HG03354 (cell line): ENCODE measurements around the gene IZUMO1.

Experiments used
- ATAC-seq: cut with Tn5 transposase; IDR thresholded peaks from one replicate; pipeline ENCODE4 v1.9.1; 2021; ENCODE audit warnings: mild to moderate bottlenecking; ENCODE audit not compliant: unreplicated experiment, poor library complexity, severe bottlenecking

IZUMO1 gene

GRCh38 chr19:48760504-48761205, 13.9 kb upstream of the IZUMO1 start:
- ATAC-seq: no peak

- no peak for ATAC-seq
Measured at GRCh38 chr19:48757741-48758144, 11.0 kb upstream of the IZUMO1 start.

GRCh38 chr19:48757089-48757675, 10.5 kb upstream of the IZUMO1 start:
- no peak for ATAC-seq

DNA sequence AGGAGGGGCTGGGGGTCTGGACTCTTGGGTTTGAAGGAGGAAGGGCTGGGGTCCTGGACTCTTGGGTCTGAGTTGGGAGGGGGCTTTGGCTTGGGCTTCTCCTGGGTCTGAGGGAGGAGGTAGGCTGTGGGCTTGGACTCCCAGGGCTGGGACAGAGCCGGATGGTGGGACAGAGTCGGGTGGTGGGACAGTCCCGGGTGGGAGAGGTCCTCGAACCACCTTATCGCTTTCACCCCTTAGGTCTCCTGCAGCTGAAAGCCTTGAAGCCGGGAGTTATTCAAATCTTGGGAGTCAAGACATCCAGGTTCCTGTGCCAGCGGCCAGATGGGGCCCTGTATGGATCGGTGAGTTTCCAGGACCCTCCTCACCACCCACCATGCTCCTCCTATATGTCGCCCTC, 10.0 kb upstream of the IZUMO1 start:
- ATAC-seq: no peak

DNA sequence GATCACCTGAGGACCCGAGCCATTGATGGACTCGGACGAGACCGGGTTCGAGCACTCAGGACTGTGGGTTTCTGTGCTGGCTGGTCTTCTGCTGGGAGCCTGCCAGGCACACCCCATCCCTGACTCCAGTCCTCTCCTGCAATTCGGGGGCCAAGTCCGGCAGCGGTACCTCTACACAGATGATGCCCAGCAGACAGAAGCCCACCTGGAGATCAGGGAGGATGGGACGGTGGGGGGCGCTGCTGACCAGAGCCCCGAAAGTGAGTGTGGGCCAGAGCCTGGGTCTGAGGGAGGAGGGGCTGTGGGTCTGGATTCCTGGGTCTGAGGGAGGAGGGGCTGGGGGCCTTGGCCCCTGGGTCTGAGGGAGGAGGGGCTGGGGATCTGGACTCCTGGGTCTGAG, 9.5 kb upstream of the IZUMO1 start:
- ATAC-seq: no peak

GRCh38 chr19:48755787-48756186, 9.1 kb upstream of the IZUMO1 start:
- ATAC-seq: no peak

GRCh38 chr19:48755084-48755641, 8.5 kb upstream of the IZUMO1 start, which contains the start of gene FGF21:
Gene FGF21, plus strand, starts transcription at chr19:48755524. Its CDS starts 713 bp downstream, at chr19:48756237.
- ATAC-seq: no peak

GRCh38 chr19:48752496-48753365, 6.0 kb upstream of the IZUMO1 start, which contains the start of gene FUT1:
Gene FUT1, minus strand, starts transcription at chr19:48752641. Its CDS starts 1,360 bp downstream, at chr19:48751281.
- no peak for ATAC-seq

DNA sequence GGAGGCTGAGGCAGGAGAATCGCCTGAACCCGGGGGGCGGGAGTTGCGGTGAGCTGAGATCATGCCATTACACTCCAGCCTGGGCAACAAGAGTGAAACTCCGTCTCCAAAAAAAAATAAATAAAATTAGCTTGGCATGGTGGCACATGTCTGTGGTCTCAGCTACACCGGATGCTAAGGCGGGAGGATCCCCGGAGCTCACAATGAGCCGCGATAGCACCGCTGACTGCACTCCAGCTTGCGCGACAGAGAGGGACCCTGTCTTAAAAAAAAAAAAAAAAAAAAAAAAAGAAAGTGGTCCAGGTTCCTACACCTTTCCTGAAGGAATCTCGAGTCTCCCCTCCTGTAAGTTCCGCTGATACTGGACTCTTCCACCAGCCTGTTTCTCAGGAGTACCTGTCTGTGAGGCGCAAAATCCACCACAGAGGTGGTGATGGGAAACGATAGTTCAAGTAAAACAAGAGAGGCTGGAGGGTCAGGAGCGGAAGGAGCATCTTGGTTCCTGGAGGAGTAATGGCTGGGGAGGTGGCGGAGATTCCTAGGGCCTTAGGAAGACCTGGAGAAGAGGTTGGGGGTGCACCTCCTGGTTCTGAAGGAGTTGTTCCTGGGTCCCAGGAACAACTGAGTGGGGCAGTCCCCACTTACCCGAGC, 5.3 kb upstream of the IZUMO1 start:
- no peak for ATAC-seq

DNA sequence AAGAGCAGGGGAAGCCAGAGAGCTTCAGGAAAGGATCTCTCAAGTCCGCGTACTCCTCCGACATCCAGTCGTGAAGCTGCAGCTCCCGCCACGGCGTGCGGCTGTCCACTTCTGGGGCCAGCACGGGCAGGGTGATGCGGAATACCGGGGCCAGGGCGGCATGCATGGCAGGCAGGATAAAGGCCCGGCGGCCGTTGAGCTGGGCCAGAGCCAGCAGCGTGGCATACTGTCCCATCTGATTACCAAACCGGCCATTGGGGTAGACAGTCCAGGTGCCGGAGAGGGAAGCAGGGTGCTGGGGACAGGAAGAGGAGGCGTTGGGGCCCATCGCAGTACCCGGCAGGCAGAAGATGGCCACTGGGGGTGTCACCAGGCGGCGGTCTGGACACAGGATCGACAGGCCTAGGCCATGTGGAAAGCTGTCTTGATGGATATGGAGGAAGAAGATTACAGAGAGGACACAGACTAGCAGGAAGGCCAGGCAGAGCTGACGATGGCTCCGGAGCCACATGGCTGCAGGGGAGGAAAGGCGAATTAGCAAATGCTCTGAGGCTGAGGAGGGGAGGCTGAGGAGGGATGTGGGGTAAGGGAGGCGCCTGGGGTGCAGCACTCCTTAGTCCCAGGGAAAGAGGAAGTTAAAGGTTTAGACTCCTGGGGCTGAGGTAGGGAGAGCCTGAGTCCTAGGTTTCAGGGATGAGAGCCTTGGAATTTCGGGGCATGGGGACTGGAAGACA, 4.2 kb upstream of the IZUMO1 start:
- no peak for ATAC-seq

- ATAC-seq: no peak
Measured at GRCh38 chr19:48750351-48750750, 3.6 kb upstream of the IZUMO1 start.

DNA sequence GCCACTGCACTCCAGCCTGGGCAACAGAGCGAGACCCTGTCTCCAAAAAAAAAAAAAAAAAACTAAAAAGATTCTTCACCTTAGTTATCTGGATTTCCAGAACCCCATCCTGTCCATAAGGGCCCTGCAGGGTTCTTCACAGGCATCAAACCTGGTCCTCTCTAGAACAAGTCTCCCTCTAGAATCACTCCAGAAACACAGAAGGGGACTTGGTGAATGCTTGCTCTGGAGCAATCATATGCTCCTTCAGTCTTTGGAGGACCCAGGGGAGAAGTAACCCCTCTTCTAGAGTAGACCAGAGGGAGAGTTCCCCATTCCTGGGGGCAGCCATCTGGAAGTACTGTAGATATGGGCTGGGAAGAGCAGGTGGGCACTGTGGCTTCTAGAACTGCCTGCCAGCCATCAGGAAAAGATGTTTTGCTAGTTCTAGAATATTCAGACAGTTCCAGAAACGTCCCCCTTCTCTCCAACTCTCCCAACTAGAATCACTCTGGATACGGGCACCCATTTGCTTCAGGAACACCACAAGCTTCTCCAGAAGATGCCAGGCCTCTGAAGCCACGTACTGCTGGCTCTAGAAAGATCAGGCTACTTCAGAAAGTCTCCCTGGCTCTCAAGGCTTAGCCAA, 3.0 kb upstream of the IZUMO1 start:
- ATAC-seq: no peak

GRCh38 chr19:48746110-48746509, 599 bp downstream of the IZUMO1 start:
- ATAC-seq: no peak

DNA sequence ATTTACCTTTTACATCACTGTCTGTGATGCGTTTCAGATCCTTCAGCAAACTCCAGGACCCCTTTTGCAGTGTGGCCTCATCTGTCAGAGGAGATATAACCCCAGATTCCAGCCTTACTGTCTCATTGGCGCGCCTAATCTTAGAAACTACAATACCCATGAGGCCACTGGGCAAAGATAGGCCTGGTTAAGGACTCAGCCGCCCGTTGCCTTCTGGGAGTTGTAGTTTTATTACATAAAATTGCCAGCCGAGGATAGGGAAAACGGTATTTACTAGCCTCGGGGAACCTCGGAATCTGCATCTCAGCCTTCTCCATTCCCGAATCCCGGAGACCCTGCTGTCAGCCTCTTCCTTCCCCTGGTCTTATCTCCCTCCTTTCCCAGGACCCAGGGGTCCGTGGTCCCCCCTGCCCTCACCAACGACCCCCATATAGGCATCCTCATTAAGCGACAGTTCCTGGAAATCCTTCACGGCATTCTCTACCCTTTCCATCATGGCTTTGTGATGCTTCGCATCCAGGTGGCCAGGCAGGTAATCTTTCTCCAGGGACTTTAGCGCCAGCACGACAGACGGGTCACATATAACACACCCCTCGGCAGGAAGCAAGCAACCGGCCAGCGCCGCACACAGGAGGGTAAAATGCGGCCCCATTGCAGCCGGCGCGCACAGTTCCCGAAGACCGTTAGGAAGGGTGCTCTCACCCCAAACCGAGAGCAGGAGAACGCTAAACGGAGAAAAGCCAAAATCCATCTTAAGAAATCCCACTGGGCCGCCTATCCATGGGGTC, 1.3 kb downstream of the IZUMO1 start:
- ATAC-seq: no peak

- no peak for ATAC-seq
Measured at GRCh38 chr19:48742096-48742495, 4.6 kb downstream of the IZUMO1 start.

DNA sequence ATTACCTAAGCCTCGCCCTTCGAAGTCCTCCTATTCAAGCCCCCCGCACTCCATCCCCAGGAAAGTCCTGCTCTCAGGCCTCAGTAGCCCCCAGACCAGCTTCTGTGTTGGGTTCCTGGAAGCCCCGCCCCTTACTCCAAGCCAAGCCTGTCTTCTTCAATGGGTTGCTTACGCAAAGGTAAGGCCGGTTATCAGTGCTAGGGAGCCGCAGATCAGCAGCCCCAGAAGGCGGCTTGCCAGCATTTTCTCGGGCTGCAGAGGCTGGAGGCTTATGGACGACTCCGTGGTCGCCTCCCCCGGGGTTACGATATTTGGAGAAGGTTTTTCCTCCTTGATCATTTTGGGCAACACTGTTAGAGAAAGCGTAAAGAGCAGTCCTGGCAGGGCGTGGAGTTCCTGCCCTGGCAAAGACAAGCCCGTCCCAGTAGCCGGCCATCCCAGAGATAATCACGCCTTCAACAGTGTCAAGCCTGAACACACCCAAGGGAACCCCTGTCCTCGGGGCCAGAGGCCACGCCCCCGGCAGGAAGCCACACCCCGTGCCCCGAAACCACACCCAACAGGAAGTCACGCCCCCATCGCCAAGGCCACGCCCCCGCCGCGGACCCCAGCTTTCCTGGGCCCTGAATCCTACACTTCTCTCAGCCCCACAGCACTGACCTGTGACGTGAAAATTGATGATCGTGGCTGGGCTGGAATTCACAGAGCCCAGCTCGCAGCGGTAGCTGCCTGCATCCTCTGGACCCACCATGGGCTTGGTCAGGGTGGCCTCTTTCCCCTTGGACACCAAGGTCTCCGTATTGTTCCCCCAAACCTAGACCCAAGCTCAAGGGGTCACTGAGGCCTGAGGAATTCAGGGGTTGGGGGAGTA, 5.3 kb downstream of the IZUMO1 start:
- ATAC-seq: no peak
